Hematopoietic multipotent progenitor cell treated with erythropoietin and hydrocortisone succinate and interleukin-3 and kit ligand, for 17 days (in vitro differentiated cells): ENCODE measurements around the gene PAK6.

Source experiments
- DNase-seq: peaks from one replicate; pipeline ENCODE4 v3.0.0-alpha.2; 2015; ENCODE audit warnings: low spot score

The PAK6 gene

DNA sequence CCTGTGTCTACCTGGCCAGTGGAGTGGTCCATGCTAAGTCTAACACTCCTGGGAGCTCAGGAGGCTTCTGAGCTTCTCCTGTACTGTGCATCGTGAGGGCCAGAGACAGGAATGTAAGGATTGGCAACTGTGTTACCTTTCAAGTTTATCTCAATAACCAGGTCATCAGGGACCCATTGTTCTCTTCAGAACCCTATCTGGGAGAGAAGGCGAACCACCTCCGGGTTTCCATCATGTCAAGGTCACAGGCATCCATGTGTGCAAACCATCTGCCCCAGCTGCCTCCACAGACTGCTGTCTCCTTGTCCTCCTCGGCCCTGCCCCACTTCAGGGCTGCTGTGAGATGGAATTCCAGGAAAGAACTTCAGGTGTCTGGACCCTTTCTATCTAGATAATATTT is 38.1 kb downstream of the PAK6 start:
- no peak for DNase-seq

GRCh38 chr15:40277471-40277870 is 38.6 kb downstream of the PAK6 start:
- DNase-seq = no peak

- no peak for DNase-seq
Measured at GRCh38 chr15:40278026-40278425, 39.2 kb downstream of the PAK6 start.

DNA sequence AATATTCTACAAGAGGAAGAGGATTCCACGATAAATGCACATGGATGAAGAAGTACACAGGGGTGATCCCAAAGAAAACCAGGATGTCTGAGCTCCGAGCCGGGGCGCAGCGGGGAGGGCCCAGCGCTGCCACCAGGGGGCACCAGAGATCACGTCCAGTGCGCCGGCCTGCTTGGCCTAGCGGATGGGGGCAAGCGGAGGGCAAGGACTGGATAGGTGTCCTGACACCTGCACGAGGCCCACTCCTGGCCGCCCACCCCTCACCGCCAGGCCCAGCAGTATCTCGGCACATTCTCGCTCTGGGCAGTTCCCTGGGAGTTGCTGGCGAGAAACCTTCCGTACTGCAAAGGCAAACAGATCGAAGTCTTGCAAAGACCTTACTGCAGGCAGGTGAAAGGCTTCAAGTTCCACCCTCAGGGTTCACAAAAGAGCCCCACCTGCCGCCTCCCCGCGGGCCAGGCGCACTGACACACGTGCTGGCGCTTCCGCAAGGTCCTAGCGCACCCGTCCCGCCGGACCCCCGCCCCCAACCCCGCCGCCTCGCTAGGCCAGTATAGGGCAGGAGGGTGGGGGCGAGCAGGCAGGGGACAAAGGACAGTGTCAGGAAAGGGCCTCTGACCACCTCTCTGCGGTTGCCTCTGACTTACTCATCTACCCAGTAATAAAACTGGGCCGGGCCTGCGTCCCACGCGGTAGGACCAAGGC is 40.7 kb downstream of the PAK6 start:
- DNase-seq = peak; percentile 72

DNA sequence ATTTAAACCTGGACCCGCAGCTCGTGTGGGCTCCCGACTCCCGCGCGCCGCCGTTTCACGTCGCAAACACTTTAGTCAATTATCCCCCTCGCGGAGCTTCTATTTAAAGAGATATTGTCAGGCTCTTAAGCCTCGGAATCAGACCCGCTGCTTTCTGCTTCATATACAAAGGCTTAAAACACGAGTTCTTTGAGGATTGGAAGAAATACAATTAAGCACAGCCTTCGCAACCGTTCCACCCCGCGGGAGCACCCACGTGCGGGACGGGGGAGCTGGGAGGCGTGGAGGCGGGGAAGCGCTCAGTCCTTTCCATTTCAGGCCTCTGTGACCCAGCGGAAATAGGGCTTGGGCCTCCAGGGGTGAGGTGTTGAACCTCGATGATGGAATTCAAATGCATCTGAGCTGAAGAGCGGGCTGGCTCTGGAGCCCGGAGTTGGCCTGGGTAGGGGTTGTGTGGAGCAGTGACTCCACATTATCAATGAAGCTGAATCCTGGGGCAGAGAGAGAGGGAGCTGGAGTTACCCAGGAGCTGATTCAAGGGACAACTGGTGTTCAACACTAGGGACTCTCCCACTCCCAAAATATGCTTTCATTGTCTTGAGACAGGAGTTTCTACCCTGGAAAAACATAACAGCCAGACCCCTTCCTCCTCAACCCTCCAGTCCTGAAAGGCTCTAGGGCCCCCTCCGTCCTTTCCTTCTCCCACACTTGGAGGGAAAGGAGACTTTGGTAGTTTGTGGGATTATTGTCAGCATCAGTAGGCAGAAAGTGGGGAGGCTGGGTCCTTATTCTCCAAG is 41.6 kb downstream of the PAK6 start:
- no peak for DNase-seq

- DNase-seq = no peak
Measured at GRCh38 chr15:40281057-40281800, 42.4 kb downstream of the PAK6 start.

DNA sequence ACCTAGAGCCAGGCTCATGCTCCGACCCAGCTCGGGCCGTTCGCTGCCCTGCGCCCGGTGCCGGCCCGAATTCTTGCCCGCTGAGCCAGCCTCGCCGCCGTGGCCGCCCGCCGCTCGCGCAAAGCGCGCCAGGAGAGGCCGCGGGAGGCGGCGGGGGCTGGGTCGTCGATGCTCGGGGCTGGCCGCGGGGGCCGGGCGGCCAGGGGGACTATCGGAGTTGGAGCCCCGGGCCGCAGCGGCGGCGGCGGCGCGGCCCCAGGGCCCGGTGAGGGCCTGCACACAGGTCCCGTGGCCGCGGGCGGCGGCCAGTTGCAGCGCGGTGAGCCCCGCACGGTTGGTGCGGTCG is 42.9 kb downstream of the PAK6 start:
- DNase-seq = no peak

DNA sequence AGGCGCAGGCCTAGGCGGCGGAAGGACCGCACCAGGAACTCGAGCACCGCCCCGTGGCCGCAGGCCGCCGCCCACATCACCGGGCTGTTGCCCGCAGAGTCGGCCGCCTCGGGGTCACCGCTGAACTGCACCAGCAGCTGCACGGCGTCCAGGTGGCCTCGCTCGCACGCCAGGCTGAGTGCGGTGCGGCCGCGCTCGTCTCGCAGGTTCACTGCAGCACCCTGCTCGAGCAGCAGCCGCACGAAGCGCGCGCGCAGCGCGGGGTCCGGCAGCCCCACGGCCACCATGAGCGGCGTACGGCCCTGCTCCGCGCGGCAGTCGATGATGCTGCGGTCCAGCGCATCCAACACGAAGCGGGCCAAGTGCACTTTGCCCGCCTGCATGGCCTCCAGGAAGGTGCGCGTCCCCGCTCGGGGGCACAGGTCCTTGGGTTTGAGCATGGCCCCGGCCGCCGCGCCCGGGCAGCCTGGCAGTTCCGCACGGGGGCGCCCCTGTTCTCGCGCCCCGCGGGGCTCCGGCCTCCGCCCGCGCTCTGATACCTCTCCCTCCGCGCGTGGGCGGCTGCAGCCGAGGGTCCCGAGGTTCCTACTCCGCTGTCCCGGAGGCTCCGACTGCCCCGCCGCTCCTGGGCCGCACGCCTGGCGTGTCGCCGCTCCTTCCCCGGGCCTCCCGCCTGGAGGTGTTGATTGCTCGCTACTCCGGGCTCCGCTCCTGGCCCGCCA is 43.4 kb downstream of the PAK6 start:
- DNase-seq = no peak

DNA sequence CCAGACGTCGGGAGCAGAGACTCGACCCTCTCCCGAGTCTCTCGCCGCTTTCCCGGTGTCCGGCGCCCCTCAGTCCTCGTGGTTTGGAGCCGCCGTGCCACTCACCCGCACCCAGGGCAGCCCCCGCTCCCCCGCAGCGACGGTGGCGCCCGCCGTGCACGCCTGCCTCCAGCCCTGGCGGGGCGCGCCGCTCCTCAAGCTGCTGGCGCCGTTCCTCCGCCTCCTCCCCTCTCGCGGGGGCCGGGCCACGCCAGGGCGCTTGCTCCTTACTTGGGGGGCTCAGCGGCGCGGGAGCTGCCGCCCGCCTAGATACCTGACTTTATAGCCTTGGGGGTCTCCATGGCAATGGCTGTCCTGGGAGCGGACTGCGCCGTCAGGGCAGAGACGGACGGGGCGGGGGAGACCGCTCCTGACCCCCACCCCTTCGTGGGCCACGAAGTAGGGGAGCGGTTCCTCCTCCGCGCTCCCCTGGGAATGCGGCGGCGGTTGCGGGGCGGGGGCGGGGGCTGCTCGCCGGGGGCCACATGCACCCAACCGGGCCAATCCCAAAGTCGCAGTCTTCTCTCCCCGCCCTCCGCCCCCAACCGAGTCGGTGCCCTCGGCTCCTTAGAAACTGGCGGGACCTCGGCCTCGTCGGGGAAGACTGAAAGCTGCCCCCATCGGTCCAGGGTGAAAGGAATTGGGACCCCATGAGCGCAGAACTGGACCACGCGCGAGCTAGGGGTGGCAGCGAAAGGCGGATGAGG is 44.2 kb downstream of the PAK6 start, which contains the start of gene ANKRD63:
TSS of gene ANKRD63 (minus strand) at position 196 of the 746 bp plus-strand sequence. CDS start 478 bp downstream, outside the sequence.
- no peak for DNase-seq

- DNase-seq = no peak
Measured at GRCh38 chr15:40283615-40284300, 44.9 kb downstream of the PAK6 start.

GRCh38 chr15:40285151-40285550 is 46.3 kb downstream of the PAK6 start:
- no peak for DNase-seq

- DNase-seq = no peak
Measured at GRCh38 chr15:40285554-40286011, 46.7 kb downstream of the PAK6 start.

- no peak for DNase-seq
Measured at GRCh38 chr15:40286061-40286532, 47.2 kb downstream of the PAK6 start.

DNA sequence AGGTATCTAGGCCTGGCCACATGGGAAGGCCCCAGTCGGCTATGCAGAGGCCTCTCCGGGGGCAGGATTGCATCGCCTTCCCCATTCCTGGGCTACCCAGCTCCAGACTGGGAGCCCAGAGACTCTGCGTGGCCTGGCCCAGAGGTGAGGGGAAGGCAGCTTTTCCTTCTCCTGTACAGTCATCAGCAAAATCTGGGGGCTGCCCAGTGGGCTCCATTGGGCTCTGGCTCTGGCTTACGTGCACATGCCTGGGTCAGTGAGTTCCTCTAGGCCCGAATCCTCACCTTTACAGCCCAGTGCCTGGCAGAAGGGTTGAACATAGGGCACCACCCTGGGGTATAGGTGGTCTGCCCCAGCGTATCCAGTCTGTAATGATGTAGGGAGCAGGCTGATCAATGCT is 47.9 kb downstream of the PAK6 start:
- DNase-seq = no peak

- DNase-seq = no peak
Measured at GRCh38 chr15:40287505-40287904, 48.6 kb downstream of the PAK6 start.

GRCh38 chr15:40287968-40288367 is 49.1 kb downstream of the PAK6 start:
- DNase-seq = no peak

DNA sequence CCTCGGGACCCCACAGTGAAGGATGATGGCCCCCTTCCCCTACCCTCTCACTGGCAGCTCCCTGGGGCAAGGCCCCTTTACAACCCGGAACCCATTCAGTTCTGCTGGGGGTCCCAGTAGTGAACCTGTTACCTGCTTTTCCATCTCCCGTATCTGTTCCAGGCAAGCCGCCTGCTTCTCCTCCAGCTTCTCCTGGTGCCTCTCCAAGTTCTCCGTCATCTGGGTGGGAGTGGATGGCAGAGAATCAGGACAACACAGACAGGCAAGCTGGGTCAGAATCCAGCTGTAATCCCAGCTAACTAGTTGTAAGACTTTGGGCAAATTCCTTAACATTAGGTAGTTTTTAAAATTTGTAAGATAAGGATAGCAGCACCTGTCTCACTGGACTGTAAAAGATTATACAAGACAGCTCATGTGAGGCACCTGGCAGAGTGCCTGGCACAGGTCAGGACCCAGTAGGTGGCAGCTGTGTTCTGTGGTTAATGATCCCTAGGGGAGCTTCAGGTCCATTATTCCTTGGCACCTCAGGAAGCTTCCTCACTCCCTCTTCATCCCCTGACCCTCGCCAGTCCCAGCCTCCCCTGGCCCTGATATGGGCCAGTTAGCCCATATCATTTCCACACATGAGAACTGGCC is 50.4 kb downstream of the PAK6 start:
- no peak for DNase-seq

DNA sequence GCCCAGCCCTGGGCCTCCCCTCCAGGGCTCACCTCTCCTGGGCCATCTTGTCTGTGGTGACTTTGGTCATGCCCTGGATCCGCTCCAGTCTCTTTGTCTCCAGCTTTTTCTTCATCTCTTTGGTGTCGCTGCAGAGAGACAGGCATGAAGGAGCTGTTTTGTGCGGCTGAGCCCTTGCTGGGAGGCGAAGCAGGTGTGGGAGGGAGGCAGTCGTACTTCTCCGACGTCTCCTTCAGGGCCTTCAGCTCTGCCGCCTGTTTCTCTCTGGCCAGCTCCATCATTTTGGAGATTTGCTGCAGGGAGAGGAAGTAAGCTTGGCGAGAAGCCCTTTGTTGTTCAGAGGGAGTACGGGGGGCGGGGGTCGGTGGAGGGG is 51.7 kb downstream of the PAK6 start:
- DNase-seq = no peak

DNA sequence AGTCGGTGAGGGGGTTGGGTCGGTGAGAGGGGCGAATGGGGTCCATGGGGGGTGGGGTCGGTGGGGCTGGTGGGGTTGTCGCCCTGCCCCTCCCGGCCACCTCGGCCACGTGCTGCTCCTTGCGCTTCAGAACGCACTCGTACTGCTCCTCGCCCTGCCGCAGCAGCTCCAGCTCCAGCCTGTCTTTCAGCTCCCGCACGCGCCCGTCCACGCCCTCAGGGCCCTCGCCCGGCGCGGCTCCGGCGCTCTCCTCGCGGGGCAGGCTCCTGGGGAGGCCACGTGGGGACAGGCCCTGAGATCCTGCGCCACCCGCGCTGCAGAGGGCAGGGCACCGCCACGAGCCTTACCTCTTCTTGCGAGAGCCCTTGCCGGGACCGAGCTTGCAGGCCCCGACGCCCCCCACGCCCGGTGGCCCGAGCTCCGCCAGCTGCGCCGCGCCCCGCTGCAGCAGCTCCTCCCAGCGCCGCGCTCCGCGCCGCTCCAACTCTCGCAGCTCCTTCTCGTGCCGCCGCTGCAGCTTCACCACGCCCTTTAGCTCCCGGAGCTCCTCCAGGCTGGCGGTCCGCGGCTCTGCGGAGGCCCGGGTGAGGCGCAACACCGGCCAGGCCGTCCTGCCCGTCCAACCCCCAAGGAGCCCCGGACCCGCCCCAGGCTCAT is 52.2 kb downstream of the PAK6 start:
- no peak for DNase-seq

DNA sequence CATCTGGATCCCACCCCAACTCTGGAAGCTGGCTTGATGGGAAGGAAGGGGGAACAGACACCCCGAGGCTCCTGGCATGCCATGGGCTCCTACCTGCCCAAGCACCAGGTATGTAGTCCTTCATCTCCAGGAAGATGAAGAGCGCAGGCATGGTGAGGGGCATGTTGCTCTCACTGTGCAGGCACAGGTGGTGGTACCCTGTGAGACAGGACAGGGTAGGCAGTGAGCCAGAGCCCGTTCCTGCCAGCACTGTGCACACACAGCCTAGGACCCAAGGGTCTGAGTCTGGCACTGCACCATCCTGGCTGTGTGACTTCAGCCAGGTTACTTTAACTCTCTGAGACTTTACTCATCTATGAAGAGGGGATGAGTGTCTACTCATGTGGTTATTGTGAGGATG is 53.4 kb downstream of the PAK6 start:
- no peak for DNase-seq
